Bronchial epithelial cell (primary cell): Measurements from ENCODE around the gene TPST1. TPM values are rescaled to one million over a fixed set of nuclear protein-coding genes. Genes with fewer than 3 reads are reported as not detected.

ENCODE experiments used
- DNase-seq: peaks from one replicate; pipeline ENCODE4 v3.0.0-alpha.2; 2010; ENCODE audit warnings: low read depth
- FAIRE-seq: peaks from 2 replicates; lab custom pipeline; 2011; peaks lifted over from hg19 to GRCh38; lab: Jason Lieb, UNC
- H3K27me3 ChIP-seq: 2 replicates; pipeline ENCODE4 v1.5.1; 2011; ENCODE audit warnings: low read length; ENCODE audit not compliant: control insufficient read depth, insufficient read depth
- H3K36me3 ChIP-seq: 2 replicates; pipeline ENCODE4 v1.5.1; 2011; ENCODE audit warnings: low read length; ENCODE audit not compliant: control insufficient read depth, insufficient read depth
- H3K4me3 ChIP-seq: 2 replicates; pipeline ENCODE4 v1.5.1; 2011; ENCODE audit warnings: mild to moderate bottlenecking, low read depth, low read length, control low read depth
- total RNA-seq: library from RNA; depleted of rRNA; stranded (reverse); fragments of >200 nt; gene quantifications from 2 replicates; pipeline ENCODE4 v1.2.1, GENCODE V29; 2014
- TF ChIP-seq, protein P1 (sequence below): IDR thresholded peaks from 2 replicates; pipeline ENCODE4 v1.5.1; 2011; ENCODE audit warnings: mild to moderate bottlenecking, moderate library complexity, low read length, control low read depth, inconsistent platforms; ENCODE audit not compliant: insufficient read depth, severe bottlenecking

Gene TPST1
- total RNA-seq, 1 donor from 2014 or later: 24.7 TPM

DNA sequence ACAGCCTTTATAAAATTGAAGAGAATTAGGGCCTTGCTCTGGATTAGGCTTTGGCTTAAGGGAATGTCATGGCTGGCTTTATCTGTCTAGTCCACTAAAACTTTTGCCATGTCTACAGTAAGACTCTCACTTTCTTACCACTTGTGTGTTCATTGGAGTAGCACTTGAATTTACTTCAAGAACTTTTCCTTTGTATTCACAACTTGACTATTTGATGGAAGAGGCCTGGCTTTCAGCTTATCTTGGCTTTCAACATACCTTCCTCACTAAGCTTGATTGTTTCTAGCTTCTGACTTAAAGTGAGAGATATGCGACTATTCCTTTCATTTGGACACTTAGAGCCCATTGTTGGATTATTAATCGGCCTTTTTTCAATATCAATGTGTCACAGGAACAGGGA, 96.1 kb downstream of the TPST1 start:
- H3K27me3 ChIP-seq: no peaks in the 10 kb centered on the region
- DNase-seq (no peak), FAIRE-seq (no peak)
- TF ChIP-seq, protein P1, sequence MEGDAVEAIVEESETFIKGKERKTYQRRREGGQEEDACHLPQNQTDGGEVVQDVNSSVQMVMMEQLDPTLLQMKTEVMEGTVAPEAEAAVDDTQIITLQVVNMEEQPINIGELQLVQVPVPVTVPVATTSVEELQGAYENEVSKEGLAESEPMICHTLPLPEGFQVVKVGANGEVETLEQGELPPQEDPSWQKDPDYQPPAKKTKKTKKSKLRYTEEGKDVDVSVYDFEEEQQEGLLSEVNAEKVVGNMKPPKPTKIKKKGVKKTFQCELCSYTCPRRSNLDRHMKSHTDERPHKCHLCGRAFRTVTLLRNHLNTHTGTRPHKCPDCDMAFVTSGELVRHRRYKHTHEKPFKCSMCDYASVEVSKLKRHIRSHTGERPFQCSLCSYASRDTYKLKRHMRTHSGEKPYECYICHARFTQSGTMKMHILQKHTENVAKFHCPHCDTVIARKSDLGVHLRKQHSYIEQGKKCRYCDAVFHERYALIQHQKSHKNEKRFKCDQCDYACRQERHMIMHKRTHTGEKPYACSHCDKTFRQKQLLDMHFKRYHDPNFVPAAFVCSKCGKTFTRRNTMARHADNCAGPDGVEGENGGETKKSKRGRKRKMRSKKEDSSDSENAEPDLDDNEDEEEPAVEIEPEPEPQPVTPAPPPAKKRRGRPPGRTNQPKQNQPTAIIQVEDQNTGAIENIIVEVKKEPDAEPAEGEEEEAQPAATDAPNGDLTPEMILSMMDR: no peak
- H3K36me3 ChIP-seq: no peaks in the 10 kb centered on the region
- H3K4me3 ChIP-seq: no peak overlapping the region

DNA sequence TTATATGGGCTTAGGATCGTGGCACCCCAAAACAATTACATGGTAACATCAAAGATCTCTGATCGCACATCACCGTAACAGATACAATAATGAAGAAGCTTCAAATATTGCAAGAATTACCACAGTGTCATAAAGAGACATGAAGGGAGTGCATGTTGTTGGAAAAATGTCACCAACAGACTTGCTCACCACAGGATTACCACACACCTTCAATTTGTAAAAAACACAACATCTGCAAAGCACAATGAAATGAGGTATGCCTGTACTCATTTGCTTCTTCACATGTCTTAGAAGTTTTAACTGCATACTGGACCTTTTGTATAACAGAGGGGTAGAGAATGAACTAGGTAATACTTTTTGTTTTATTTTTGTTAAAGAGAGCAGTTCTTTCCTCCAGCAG, 96.6 kb downstream of the TPST1 start:
- TF ChIP-seq, protein P1: no peak
- no peaks in the 10 kb centered on the region for H3K36me3 ChIP-seq
- FAIRE-seq (no peak), DNase-seq (no peak)
- no peaks in the 10 kb centered on the region for H3K27me3 ChIP-seq
- H3K4me3 ChIP-seq: no peak overlapping the region

DNA sequence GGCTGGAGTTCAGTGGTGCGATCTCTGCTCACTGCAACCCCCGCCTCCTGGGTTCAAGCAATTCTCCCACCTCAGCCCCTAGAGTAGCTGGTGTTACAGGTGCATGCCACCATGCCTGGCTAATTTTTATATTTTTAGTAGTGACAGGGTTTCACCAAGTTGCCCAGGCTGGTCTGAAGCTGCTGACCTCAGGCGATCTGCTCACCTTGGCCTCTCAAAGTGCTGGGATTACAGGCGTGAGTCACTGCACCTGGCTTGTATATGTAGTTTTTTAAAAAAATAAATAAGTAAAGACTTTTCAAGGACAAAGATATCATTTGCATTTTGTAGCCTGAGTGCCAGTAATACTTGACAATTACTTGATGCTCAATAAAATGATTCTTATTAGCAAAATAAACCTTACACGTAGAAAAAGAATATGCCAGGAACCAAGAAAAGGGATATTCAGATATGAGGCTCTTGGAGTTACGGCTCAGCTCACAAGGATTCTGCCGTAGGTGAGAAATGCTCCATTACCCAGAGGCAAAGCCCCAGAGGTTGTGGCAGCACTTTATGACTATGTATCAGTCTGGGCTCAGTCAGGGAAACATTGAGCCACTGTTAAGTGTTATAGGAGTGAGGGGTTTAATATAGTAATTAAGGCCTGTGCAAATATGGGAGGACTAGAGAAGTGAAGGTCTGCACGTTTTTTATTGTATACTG, 98.5 kb downstream of the TPST1 start:
- FAIRE-seq: no peak
- no peak for DNase-seq
- Histone ChIP-seq H3K4me3 (no peak overlapping the region), H3K36me3 (no peaks in the 10 kb centered on the region), H3K27me3 (no peaks in the 10 kb centered on the region)
- TF ChIP-seq, protein P1: no peak

DNA sequence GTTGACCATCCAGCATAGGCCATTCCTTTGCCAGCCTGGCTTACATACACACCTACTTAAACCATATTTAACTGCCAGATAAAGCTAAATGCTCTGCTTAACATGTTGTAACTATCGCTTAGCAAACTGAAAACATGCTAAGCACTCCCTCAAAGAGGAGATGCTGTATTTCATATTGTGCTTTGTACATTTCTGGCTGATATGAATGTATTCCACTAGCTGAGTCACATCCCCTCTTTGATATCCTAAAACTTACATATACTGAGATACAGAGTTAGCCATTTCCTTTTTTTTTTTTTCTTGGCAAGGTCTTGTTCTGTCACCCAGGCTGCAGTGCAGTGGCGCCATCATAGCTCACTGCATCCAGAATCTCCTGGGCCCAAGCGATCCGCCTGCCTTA, 99.4 kb downstream of the TPST1 start:
- TF ChIP-seq, protein P1: no peak

DNA sequence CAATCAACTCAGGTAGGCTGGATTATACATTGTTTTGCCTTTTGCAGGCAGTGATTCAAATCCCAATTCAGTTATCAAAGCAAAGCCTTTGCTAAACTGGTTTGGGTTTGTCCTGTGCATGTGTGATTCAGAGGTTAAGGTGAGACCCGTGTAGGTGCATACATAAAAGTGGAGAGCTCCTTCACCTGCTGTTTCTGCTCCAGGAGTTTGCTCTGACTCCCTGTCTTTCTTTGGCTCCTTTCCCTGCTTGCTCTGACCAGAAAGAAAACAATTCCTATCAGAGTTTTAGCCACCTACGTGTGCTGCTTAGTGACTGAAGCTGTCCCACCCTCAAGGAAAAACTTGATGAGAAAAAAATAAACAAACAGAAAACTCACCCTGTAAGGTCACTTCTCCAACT, 101.1 kb downstream of the TPST1 start:
- DNase-seq (peak; percentile 74), FAIRE-seq (no peak)
- H3K4me3 ChIP-seq: no peak overlapping the region
- H3K36me3 ChIP-seq: no peaks in the 10 kb centered on the region
- H3K27me3 ChIP-seq: no peaks in the 10 kb centered on the region
- TF ChIP-seq, protein P1: no peak

More for the DNA sequence above, 99.4 kb downstream of the TPST1 start:
- Histone ChIP-seq H3K27me3 (no peaks in the 10 kb centered on the region), H3K36me3 (no peaks in the 10 kb centered on the region), H3K4me3 (no peak overlapping the region)
- FAIRE-seq: no peak
- DNase-seq: peak; percentile 40
